Vagina (tissue), 2 donors: ENCODE data around the gene SERPINB10. TPM values are rescaled to one million over a fixed set of nuclear protein-coding genes. Genes with fewer than 3 reads are reported as not detected.
"Not testable (repeated sequence)": the region's sequence is repeated elsewhere in the genome, so short reads cannot be mapped to it uniquely, and the experiment has no call there.

Experiments used
- DNase-seq, 2 donors: peaks; one replicate each; pipeline ENCODE4 v3.0.0-alpha.2; 2017; ENCODE audit errors: extremely low spot score in 2 of 2
- H3K27ac ChIP-seq: fragments of 200-600 bp; sonication (generic); one replicate; pipeline ENCODE4 v1.5.1; 2019
- H3K27me3 ChIP-seq: fragments of 200-600 bp; sonication (generic); one replicate; pipeline ENCODE4 v1.5.1; 2019
- H3K36me3 ChIP-seq, 2 donors: fragments of 200-600 bp; sonication (generic); one replicate each; pipeline ENCODE4 v1.5.1; 2017 to 2019
- H3K4me1 ChIP-seq: fragments of 200-600 bp; sonication (generic); one replicate; pipeline ENCODE4 v1.5.1; 2019
- H3K4me3 ChIP-seq, 2 donors: fragments of 200-600 bp; sonication (generic); 1 replicate in 1 of 2; 2 replicates in 1 of 2; pipeline ENCODE4 v1.5.1; 2016 to 2019
- H3K9me3 ChIP-seq: fragments of 200-600 bp; sonication (generic); one replicate; pipeline ENCODE4 v1.5.1; 2019
- POLR2A ChIP-seq, 2 donors: fragments of 450-650 bp; IDR thresholded peaks; one replicate each; pipeline ENCODE4 v1.6.1; 2017; ENCODE audit warnings: antibody characterized with exemption in 2 of 2, mild to moderate bottlenecking in 2 of 2, moderate library complexity in 2 of 2
- POLR2AphosphoS5 ChIP-seq, 2 donors: sonication (generic); formaldehyde crosslinking; IDR thresholded peaks; one replicate each; pipeline ENCODE4 v1.9.0; 2017; ENCODE audit warnings: antibody characterized with exemption in 2 of 2, mild to moderate bottlenecking in 2 of 2, low read depth in 1 of 2; ENCODE audit not compliant: insufficient read depth in 1 of 2
- intact Hi-C: fragments of 100-400 bp; cut with DNase I; formaldehyde crosslinking; loops from one replicate; pipeline ENCODE4 v1.15.1; 2023
- total RNA-seq: library from RNA; depleted of rRNA; stranded (reverse); fragments of >200 nt; gene quantifications from one replicate; pipeline ENCODE4 v1.2.3, GENCODE V29; 2016
- TF ChIP-seq, protein P1 (sequence below), 3 experiments: fragments of 450-650 bp in 2 of 3; fragments of 200-600 bp in 1 of 3; sonication (generic) in 1 of 3; IDR thresholded peaks; one replicate each; pipeline ENCODE4 v1.5.1; 2017 to 2019; ENCODE audit warnings: antibody characterized with exemption in 3 of 3, mild to moderate bottlenecking in 2 of 3, moderate library complexity in 2 of 3

The SERPINB10 gene
- total RNA-seq, 1 donor from 2014 or later = 0.98 TPM

DNA sequence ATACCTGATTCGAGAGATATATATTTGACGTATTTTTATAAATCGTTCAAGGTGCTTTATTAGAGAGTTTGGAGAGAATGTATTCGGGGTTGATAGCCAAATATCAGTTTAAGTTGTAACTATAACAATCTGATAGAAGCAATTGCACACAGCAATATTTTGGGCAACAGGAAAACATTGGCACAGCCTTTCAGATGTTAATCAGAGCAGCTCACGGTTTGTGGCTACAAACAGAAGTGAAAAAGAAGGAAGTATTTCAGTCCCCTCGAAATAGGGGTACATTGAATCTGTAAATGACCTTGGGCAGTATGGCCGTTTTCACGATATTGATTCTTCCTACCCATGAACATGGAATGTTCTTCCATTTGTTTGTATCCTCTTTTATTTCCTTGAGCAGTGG, 20.6 kb downstream of the SERPINB10 start:
- no peak for DNase-seq
- H3K4me1 ChIP-seq = no peaks in the 10 kb centered on the region
- no peak overlapping the region for H3K27ac ChIP-seq
- intact Hi-C loops = no loop called here
- H3K36me3 ChIP-seq = no peaks in the 10 kb centered on the region
- H3K9me3 ChIP-seq = no peaks in the 10 kb centered on the region
- H3K4me3 ChIP-seq = no peak overlapping the region
- H3K27me3 ChIP-seq = no peaks in the 10 kb centered on the region
- TF ChIP-seq POLR2A (IDR thresholded peaks at IDR 0.05) (no peak), POLR2AphosphoS5 (IDR thresholded peaks at IDR 0.05; ENCODE audit: insufficient read depth in 1 of 2, low read depth in 1 of 2) (no peak)
- TF ChIP-seq, protein P1, sequence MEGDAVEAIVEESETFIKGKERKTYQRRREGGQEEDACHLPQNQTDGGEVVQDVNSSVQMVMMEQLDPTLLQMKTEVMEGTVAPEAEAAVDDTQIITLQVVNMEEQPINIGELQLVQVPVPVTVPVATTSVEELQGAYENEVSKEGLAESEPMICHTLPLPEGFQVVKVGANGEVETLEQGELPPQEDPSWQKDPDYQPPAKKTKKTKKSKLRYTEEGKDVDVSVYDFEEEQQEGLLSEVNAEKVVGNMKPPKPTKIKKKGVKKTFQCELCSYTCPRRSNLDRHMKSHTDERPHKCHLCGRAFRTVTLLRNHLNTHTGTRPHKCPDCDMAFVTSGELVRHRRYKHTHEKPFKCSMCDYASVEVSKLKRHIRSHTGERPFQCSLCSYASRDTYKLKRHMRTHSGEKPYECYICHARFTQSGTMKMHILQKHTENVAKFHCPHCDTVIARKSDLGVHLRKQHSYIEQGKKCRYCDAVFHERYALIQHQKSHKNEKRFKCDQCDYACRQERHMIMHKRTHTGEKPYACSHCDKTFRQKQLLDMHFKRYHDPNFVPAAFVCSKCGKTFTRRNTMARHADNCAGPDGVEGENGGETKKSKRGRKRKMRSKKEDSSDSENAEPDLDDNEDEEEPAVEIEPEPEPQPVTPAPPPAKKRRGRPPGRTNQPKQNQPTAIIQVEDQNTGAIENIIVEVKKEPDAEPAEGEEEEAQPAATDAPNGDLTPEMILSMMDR (IDR thresholded peaks at IDR 0.05) = no peak

DNA sequence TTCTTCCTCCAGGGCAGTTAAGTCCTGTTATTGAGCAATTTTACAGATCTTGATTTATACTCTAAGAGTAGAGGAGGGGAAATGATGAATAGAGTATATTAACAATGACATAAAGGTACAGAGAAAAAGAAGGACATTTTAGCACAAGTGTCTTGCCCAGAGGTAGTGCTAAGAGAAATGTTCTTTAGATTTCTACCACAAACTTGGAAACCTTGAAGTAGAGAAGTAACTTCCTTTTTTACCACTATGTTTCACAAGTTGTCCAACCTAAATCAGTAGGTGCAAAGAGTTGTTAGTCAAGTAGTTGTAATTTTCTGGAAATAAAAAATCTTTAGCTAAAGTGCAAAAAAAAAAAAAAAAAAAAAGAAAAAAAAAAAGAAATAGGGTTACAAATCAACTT, 21.6 kb downstream of the SERPINB10 start:
- H3K27me3 ChIP-seq, H3K4me3 ChIP-seq, H3K27ac ChIP-seq, H3K4me1 ChIP-seq, intact Hi-C loops, H3K9me3 ChIP-seq, DNase-seq, H3K36me3 ChIP-seq: not testable (repeated sequence)

- TF ChIP-seq, protein P1 (IDR thresholded peaks at IDR 0.05) = no peak
- TF ChIP-seq POLR2A (IDR thresholded peaks at IDR 0.05) (no peak), POLR2AphosphoS5 (IDR thresholded peaks at IDR 0.05; ENCODE audit: insufficient read depth in 1 of 2, low read depth in 1 of 2) (no peak)
- Histone ChIP-seq H3K27me3 (no peaks in the 10 kb centered on the region), H3K27ac (no peak overlapping the region), H3K4me3 (no peak overlapping the region), H3K9me3 (no peaks in the 10 kb centered on the region), H3K36me3 (no peaks in the 10 kb centered on the region), H3K4me1 (peaks cover 2% of the 10 kb centered on the region)
- intact Hi-C loops = no loop called here
- no peak for DNase-seq
Observed at GRCh38 chr18:63930773-63931354, 23.1 kb downstream of the SERPINB10 start.

- Histone ChIP-seq H3K9me3 (no peaks in the 10 kb centered on the region), H3K4me3 (peak overlapping the region; percentile 52 to 54), H3K27me3 (no peaks in the 10 kb centered on the region), H3K27ac (no peak overlapping the region), H3K36me3 (no peaks in the 10 kb centered on the region), H3K4me1 (peaks cover 13% of the 10 kb centered on the region)
- DNase-seq = no peak
- TF ChIP-seq POLR2AphosphoS5 (IDR thresholded peaks at IDR 0.05; ENCODE audit: insufficient read depth in 1 of 2, low read depth in 1 of 2) (peak; percentile 27), POLR2A (IDR thresholded peaks at IDR 0.05) (no peak)
- TF ChIP-seq, protein P1 (IDR thresholded peaks at IDR 0.05) = peak; percentile 42 to 65 (median 53)
- intact Hi-C loops = no loop called here
Observed at GRCh38 chr18:63936156-63936931, 28.6 kb downstream of the SERPINB10 start.

- H3K27ac ChIP-seq = no peak overlapping the region
- no peak for DNase-seq
- H3K27me3 ChIP-seq = no peaks in the 10 kb centered on the region
- H3K9me3 ChIP-seq = no peaks in the 10 kb centered on the region
- H3K4me1 ChIP-seq = peaks cover 13% of the 10 kb centered on the region
- intact Hi-C loops = no loop called here
- H3K36me3 ChIP-seq = no peaks in the 10 kb centered on the region
- peak overlapping the region; percentile 52 to 54 for H3K4me3 ChIP-seq
- TF ChIP-seq POLR2A (IDR thresholded peaks at IDR 0.05) (no peak), POLR2AphosphoS5 (IDR thresholded peaks at IDR 0.05; ENCODE audit: insufficient read depth in 1 of 2, low read depth in 1 of 2) (no peak)
Observed at GRCh38 chr18:63936932-63937393, 29.2 kb downstream of the SERPINB10 start.

- no peak overlapping the region for H3K4me3 ChIP-seq
- intact Hi-C loops = no loop called here
- H3K4me1 ChIP-seq = peaks cover 13% of the 10 kb centered on the region
- H3K9me3 ChIP-seq = no peaks in the 10 kb centered on the region
- H3K27ac ChIP-seq = no peak overlapping the region
- TF ChIP-seq POLR2AphosphoS5 (IDR thresholded peaks at IDR 0.05; ENCODE audit: insufficient read depth in 1 of 2, low read depth in 1 of 2) (no peak), POLR2A (IDR thresholded peaks at IDR 0.05) (no peak)
- TF ChIP-seq, protein P1 (IDR thresholded peaks at IDR 0.05) = no peak
- no peak for DNase-seq
- no peaks in the 10 kb centered on the region for H3K27me3 ChIP-seq
- H3K36me3 ChIP-seq = no peaks in the 10 kb centered on the region
Observed at GRCh38 chr18:63940008-63940407, 32.2 kb downstream of the SERPINB10 start.

DNA sequence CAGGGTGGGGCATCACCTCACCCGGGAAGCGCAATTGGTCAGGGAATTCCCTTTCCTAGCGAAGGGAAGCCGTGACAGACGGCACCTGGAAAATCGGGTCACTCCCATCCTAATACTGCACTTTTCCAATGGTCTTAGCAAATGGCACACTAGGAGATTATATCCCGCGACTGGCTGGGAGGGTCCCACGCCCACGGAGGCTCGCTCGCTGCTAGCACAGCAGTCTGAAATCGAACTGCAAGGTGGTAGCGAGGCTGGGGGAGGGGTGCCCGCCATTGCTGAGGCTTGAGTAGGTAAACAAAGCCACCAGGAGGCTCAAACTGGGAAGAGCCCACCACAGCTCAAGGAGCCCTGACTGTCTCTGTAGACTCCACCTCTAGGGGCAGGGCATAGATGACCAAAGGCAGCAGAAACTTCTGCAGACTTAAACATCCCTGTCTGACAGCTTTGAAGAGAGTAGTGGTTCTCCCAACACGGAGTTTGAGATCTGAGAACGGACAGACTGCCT, 32.8 kb downstream of the SERPINB10 start:
- H3K4me3 ChIP-seq, DNase-seq, H3K9me3 ChIP-seq, H3K27ac ChIP-seq, H3K27me3 ChIP-seq, H3K36me3 ChIP-seq, intact Hi-C loops: not testable (repeated sequence)
- H3K4me1 ChIP-seq = peaks cover 13% of the 10 kb centered on the region
